Fibroblast of villous mesenchyme (primary cell): Measurements from ENCODE around the gene CHST12. TPM values are rescaled to one million over a fixed set of nuclear protein-coding genes. Genes with fewer than 3 reads are reported as not detected.
"Not testable (repeated sequence)": the region's sequence is repeated elsewhere in the genome, so short reads cannot be mapped to it uniquely, and the experiment has no call there.

Source experiments
- DNase-seq: peaks from one replicate; pipeline ENCODE4 v3.0.0-alpha.2; 2010; ENCODE audit warnings: low read depth
- H3K4me3 ChIP-seq: 2 replicates; pipeline ENCODE4 v1.5.1; 2011; ENCODE audit warnings: low read depth, mild to moderate bottlenecking, low read length
- CTCF ChIP-seq: IDR thresholded peaks from 2 replicates; pipeline ENCODE4 v1.5.1; 2012; ENCODE audit warnings: low read depth, mild to moderate bottlenecking, low read length; ENCODE audit not compliant: insufficient read depth
- total RNA-seq: library from RNA; depleted of rRNA; stranded (reverse); fragments of >200 nt; gene quantifications from 2 replicates; pipeline ENCODE4 v1.2.3, GENCODE V29; 2012

Gene CHST12
- total RNA-seq, 1 donor, result 3.5 TPM

- no peak for TF ChIP-seq CTCF
- no peak for DNase-seq
- no peak overlapping the region for H3K4me3 ChIP-seq
Measured at GRCh38 chr7:2376351-2377154, 26.9 kb upstream of the CHST12 start.

GRCh38 chr7:2377492-2377891, 25.9 kb upstream of the CHST12 start:
- not testable (repeated sequence) for DNase-seq, H3K4me3 ChIP-seq

- DNase-seq, H3K4me3 ChIP-seq: not testable (repeated sequence)
Measured at GRCh38 chr7:2378125-2378524, 25.3 kb upstream of the CHST12 start.

GRCh38 chr7:2379161-2379560, 24.2 kb upstream of the CHST12 start:
- no peak for TF ChIP-seq CTCF
- no peak for DNase-seq
- H3K4me3 ChIP-seq, result no peak overlapping the region

GRCh38 chr7:2379821-2380450, 23.5 kb upstream of the CHST12 start:
- DNase-seq, result no peak
- no peak overlapping the region for H3K4me3 ChIP-seq
- TF ChIP-seq CTCF, result no peak

GRCh38 chr7:2380461-2380860, 22.9 kb upstream of the CHST12 start:
- TF ChIP-seq CTCF, result no peak
- H3K4me3 ChIP-seq, result no peak overlapping the region
- DNase-seq, result no peak

- no peak for TF ChIP-seq CTCF
- DNase-seq, result no peak
Measured at GRCh38 chr7:2381227-2381626, 22.2 kb upstream of the CHST12 start.

More at GRCh38 chr7:2381227-2381626, 22.2 kb upstream of the CHST12 start:
- H3K4me3 ChIP-seq, result no peak overlapping the region
